HEK293 (cell line): ENCODE results near the gene SENP7.

Source experiments
- CTCF ChIA-PET: fragments of 350-600 bp; formaldehyde crosslinking; extraction: SDS; loops from one replicate; lab custom pipeline; 2021; ENCODE audit warnings: antibody characterized with exemption; lab: Yijun Ruan, JAX
- POLR2A ChIA-PET: fragments of 300-600 bp; formaldehyde crosslinking; extraction: SDS; loops from one replicate; lab custom pipeline; 2020; ENCODE audit warnings: antibody characterized with exemption, inconsistent platforms; lab: Yijun Ruan, JAX
- H3K27ac ChIP-seq: fragments of 200-500 bp; sonication (Bioruptor generic); 2 replicates; pipeline ENCODE4 v1.5.1; 2014; ENCODE audit warnings: low read depth, low read length, control low read depth, inconsistent platforms; ENCODE audit errors: extremely low read depth
- H3K36me3 ChIP-seq, 2 experiments: fragments of 200-500 bp in 1 of 2; sonication (Bioruptor generic) in 1 of 2; 1 replicate in 1 of 2; 2 replicates in 1 of 2; pipeline ENCODE4 v1.5.1; 2014 to 2017; ENCODE audit warnings: inconsistent platforms in 2 of 2, low read length in 2 of 2; ENCODE audit not compliant: control insufficient read depth in 2 of 2, insufficient read depth in 1 of 2
- H3K4me1 ChIP-seq: fragments of 200-500 bp; sonication (Bioruptor generic); 2 replicates; pipeline ENCODE4 v1.5.1; 2014; ENCODE audit warnings: mild to moderate bottlenecking, low read length, inconsistent platforms; ENCODE audit not compliant: control insufficient read depth, insufficient read depth
- H3K4me3 ChIP-seq: 2 replicates; pipeline ENCODE4 v1.5.1; 2011; ENCODE audit warnings: low read depth, mild to moderate bottlenecking, control low read depth, low read length, moderate library complexity
- H3K9me3 ChIP-seq: fragments of 200-500 bp; sonication (Bioruptor generic); 2 replicates; pipeline ENCODE4 v1.5.1; 2014; ENCODE audit warnings: low read depth, low read length, inconsistent platforms; ENCODE audit not compliant: control insufficient read depth, insufficient read depth
- BCL11B ChIP-seq: fragments of 450-650 bp; formaldehyde crosslinking; IDR thresholded peaks from 2 replicates; pipeline ENCODE4 v1.5.1; 2016; ENCODE audit warnings: low read depth, missing biosample characterization, missing genetic modification characterization
- SCRT1 ChIP-seq: fragments of 450-650 bp; formaldehyde crosslinking; IDR thresholded peaks from 2 replicates; pipeline ENCODE4 v1.5.1; 2016; ENCODE audit warnings: missing biosample characterization, missing genetic modification characterization, borderline replicate concordance
- ZBTB11 ChIP-seq: fragments of 450-650 bp; formaldehyde crosslinking; conservative IDR thresholded peaks from 2 replicates; pipeline ENCODE4 v1.5.1; 2016; ENCODE audit warnings: low read depth, missing biosample characterization, missing genetic modification characterization
- ZBTB26 ChIP-seq: fragments of 450-650 bp; formaldehyde crosslinking; optimal IDR thresholded peaks from 2 replicates; pipeline ENCODE3; 2016; ENCODE audit warnings: missing biosample characterization, mild to moderate bottlenecking, missing genetic modification characterization
- ZBTB49 ChIP-seq: fragments of 450-650 bp; formaldehyde crosslinking; IDR thresholded peaks from 2 replicates; pipeline ENCODE4 v1.5.1; 2016; ENCODE audit warnings: missing biosample characterization, missing genetic modification characterization, low read depth
- ZIC2 ChIP-seq: fragments of 450-650 bp; formaldehyde crosslinking; IDR thresholded peaks from 2 replicates; pipeline ENCODE4 v1.5.1; 2016; ENCODE audit warnings: missing biosample characterization, missing genetic modification characterization
- ZNF10 ChIP-seq: fragments of 450-650 bp; formaldehyde crosslinking; IDR thresholded peaks from 2 replicates; pipeline ENCODE4 v1.5.1; 2017; ENCODE audit warnings: missing biosample characterization, missing genetic modification characterization
- ZNF157 ChIP-seq: fragments of 450-650 bp; formaldehyde crosslinking; IDR thresholded peaks from 2 replicates; pipeline ENCODE4 v1.5.1; 2016; ENCODE audit warnings: missing biosample characterization, missing genetic modification characterization
- ZNF175 ChIP-seq: fragments of 450-650 bp; formaldehyde crosslinking; IDR thresholded peaks from 2 replicates; pipeline ENCODE4 v1.5.1; 2016; ENCODE audit warnings: missing biosample characterization, missing genetic modification characterization
- ZNF184 ChIP-seq: fragments of 450-650 bp; IDR thresholded peaks from 2 replicates; pipeline ENCODE4 v1.5.1; 2018; ENCODE audit warnings: missing biosample characterization, mild to moderate bottlenecking, missing genetic modification characterization
- ZNF24 ChIP-seq: fragments of 450-650 bp; formaldehyde crosslinking; IDR thresholded peaks from 2 replicates; pipeline ENCODE4 v1.5.1; 2016; ENCODE audit warnings: missing biosample characterization, missing genetic modification characterization
- ZNF292 ChIP-seq: fragments of 450-650 bp; formaldehyde crosslinking; IDR thresholded peaks from 2 replicates; pipeline ENCODE4 v1.5.1; 2016; ENCODE audit warnings: low read depth, missing biosample characterization, missing genetic modification characterization, borderline replicate concordance
- ZNF350 ChIP-seq: fragments of 450-650 bp; formaldehyde crosslinking; IDR thresholded peaks from 2 replicates; pipeline ENCODE4 v1.5.0; 2017; ENCODE audit warnings: missing biosample characterization, mild to moderate bottlenecking, missing genetic modification characterization
- ZNF366 ChIP-seq: fragments of 450-650 bp; formaldehyde crosslinking; conservative IDR thresholded peaks from 2 replicates; pipeline ENCODE4 v1.5.1; 2016; ENCODE audit warnings: missing biosample characterization, missing genetic modification characterization
- ZNF423 ChIP-seq: fragments of 450-650 bp; formaldehyde crosslinking; IDR thresholded peaks from 2 replicates; pipeline ENCODE4 v1.5.1; 2016; ENCODE audit warnings: missing biosample characterization, missing genetic modification characterization
- ZNF518A ChIP-seq: fragments of 450-650 bp; formaldehyde crosslinking; conservative IDR thresholded peaks from 2 replicates; pipeline ENCODE4 v1.5.1; 2016; ENCODE audit warnings: low read depth, missing biosample characterization, missing genetic modification characterization
- ZNF521 ChIP-seq: fragments of 450-650 bp; formaldehyde crosslinking; IDR thresholded peaks from 2 replicates; pipeline ENCODE4 v1.5.1; 2017; ENCODE audit warnings: missing biosample characterization, mild to moderate bottlenecking, missing genetic modification characterization
- ZNF530 ChIP-seq: fragments of 450-650 bp; formaldehyde crosslinking; IDR thresholded peaks from 2 replicates; pipeline ENCODE4 v1.5.1; 2016; ENCODE audit warnings: low read depth, missing biosample characterization, missing genetic modification characterization
- ZNF610 ChIP-seq: fragments of 450-650 bp; formaldehyde crosslinking; IDR thresholded peaks from 2 replicates; pipeline ENCODE4 v1.5.1; 2016; ENCODE audit warnings: missing biosample characterization, missing genetic modification characterization, borderline replicate concordance
- ZNF626 ChIP-seq: fragments of 450-650 bp; sonication (Bioruptor Pico); formaldehyde crosslinking; IDR thresholded peaks from 2 replicates; pipeline ENCODE4 v1.5.1; 2018; ENCODE audit warnings: missing biosample characterization, missing genetic modification characterization, inconsistent platforms
- ZNF704 ChIP-seq: fragments of 450-650 bp; formaldehyde crosslinking; IDR thresholded peaks from 2 replicates; pipeline ENCODE4 v1.5.1; 2016; ENCODE audit warnings: missing biosample characterization, missing genetic modification characterization
- ZNF768 ChIP-seq: fragments of 450-650 bp; formaldehyde crosslinking; IDR thresholded peaks from 2 replicates; pipeline ENCODE4 v1.5.1; 2018; ENCODE audit warnings: missing biosample characterization, mild to moderate bottlenecking, missing genetic modification characterization

Gene SENP7

GRCh38 chr3:101458387-101458786 is 54.6 kb downstream of the SENP7 start:
- Histone ChIP-seq H3K9me3 (no peaks in the 10 kb centered on the region), H3K4me3 (no peak overlapping the region), H3K27ac (no peak overlapping the region), H3K36me3 (peaks cover 0 to 4% of the 10 kb centered on the region in 2 experiments; a peak in 1 of 3 replicates), H3K4me1 (no peaks in the 10 kb centered on the region)
- CTCF ChIA-PET: no interaction called here
- POLR2A ChIA-PET: no interaction called here
- TF ChIP-seq ZNF366 (no peak), ZNF518A (tag by site-specific recombination) (no peak), ZBTB26 (no peak), ZNF768 (tag by site-specific recombination) (no peak), ZNF530 (tag by site-specific recombination) (no peak), ZNF704 (no peak), SCRT1 (tag by site-specific recombination) (no peak), ZBTB49 (tag by site-specific recombination) (no peak), ZNF521 (tag by site-specific recombination) (no peak), ZNF350 (tag by site-specific recombination) (no peak)

GRCh38 chr3:101454629-101455028 is 58.4 kb downstream of the SENP7 start:
- no peaks in the 10 kb centered on the region for H3K4me1 ChIP-seq
- CTCF ChIA-PET: no interaction called here
- no peak overlapping the region for H3K4me3 ChIP-seq
- no peaks in the 10 kb centered on the region for H3K9me3 ChIP-seq
- H3K27ac ChIP-seq: no peak overlapping the region
- POLR2A ChIA-PET: no interaction called here
- H3K36me3 ChIP-seq: peaks cover 0 to 4% of the 10 kb centered on the region in 2 experiments; a peak in 1 of 3 replicates
- TF ChIP-seq ZNF157 (tag by site-specific recombination): no peak
- no peak for TF ChIP-seq ZNF610 (tag by site-specific recombination)
- no peak for TF ChIP-seq ZNF175
- TF ChIP-seq ZNF292 (tag by site-specific recombination): no peak
- no peak for TF ChIP-seq ZIC2
- TF ChIP-seq ZNF626 (tag by site-specific recombination): no peak
- TF ChIP-seq ZNF24: no peak
- no peak for TF ChIP-seq ZNF423 (tag by site-specific recombination)
- no peak for TF ChIP-seq ZNF10 (tag by site-specific recombination)
- TF ChIP-seq ZBTB11: no peak
- TF ChIP-seq ZNF184 (tag by site-specific recombination): no peak
- TF ChIP-seq BCL11B (tag by site-specific recombination): no peak
